Measurements from ENCODE around the gene PDCD6IP.

The PDCD6IP gene

GRCh38 chr3:33787328-33788009 lies 11.0 kb upstream of the PDCD6IP start:
- TF ChIP-seq ZFX (IDR thresholded peaks at IDR 0.05; ENCODE audit: borderline replicate concordance) = no peak
- peak; percentile 86 for TF ChIP-seq CTCF (IDR thresholded peaks at IDR 0.05)
- no peak overlapping the region for H3K27ac ChIP-seq

- H3K27ac ChIP-seq = no peak overlapping the region
- TF ChIP-seq ZFX (IDR thresholded peaks at IDR 0.05; ENCODE audit: borderline replicate concordance) (no peak), CTCF (IDR thresholded peaks at IDR 0.05) (no peak)
These were observed 9.1 kb upstream of the PDCD6IP start for GRCh38 chr3:33789183-33789954.

GRCh38 chr3:33790091-33790490 lies 8.3 kb upstream of the PDCD6IP start:
- H3K27ac ChIP-seq = no peak overlapping the region
- TF ChIP-seq CTCF (IDR thresholded peaks at IDR 0.05) = no peak
- TF ChIP-seq ZFX (IDR thresholded peaks at IDR 0.05; ENCODE audit: borderline replicate concordance) = no peak

GRCh38 chr3:33791477-33792166 lies 6.8 kb upstream of the PDCD6IP start:
- TF ChIP-seq CTCF (IDR thresholded peaks at IDR 0.05) = no peak
- TF ChIP-seq ZFX (IDR thresholded peaks at IDR 0.05; ENCODE audit: borderline replicate concordance) = no peak
- H3K27ac ChIP-seq = no peak overlapping the region

- TF ChIP-seq CTCF (IDR thresholded peaks at IDR 0.05) (no peak), ZFX (IDR thresholded peaks at IDR 0.05; ENCODE audit: borderline replicate concordance) (no peak)
- no peak overlapping the region for H3K27ac ChIP-seq
These were observed 6.1 kb upstream of the PDCD6IP start for GRCh38 chr3:33792167-33792892.

GRCh38 chr3:33795131-33795530 lies 3.3 kb upstream of the PDCD6IP start:
- TF ChIP-seq CTCF (IDR thresholded peaks at IDR 0.05) = no peak
- TF ChIP-seq ZFX (IDR thresholded peaks at IDR 0.05; ENCODE audit: borderline replicate concordance) = no peak
- no peak overlapping the region for H3K27ac ChIP-seq
